HepG2 (cell line): ENCODE results near the gene BRCA2. TPM values are rescaled to one million over a fixed set of nuclear protein-coding genes. Genes with fewer than 3 reads are reported as not detected.

ENCODE experiments used
- ATAC-seq: fragments of 200-7000 bp; cut with Tn5 transposase; 3 replicates; pipeline ENCODE4 v1.9.1; 2020; ENCODE audit warnings: mild to moderate bottlenecking, moderate library complexity
- BruUV-seq: library from RNA; stranded (reverse); fragments of 400-500 nt; replicated peaks from 2 replicates; lab custom pipeline; 2021; lab: Mats Ljungman, UMichigan
- CTCF ChIA-PET: fragments of 300-600 bp; formaldehyde crosslinking; extraction: SDS; loops from one replicate; lab custom pipeline; 2021; ENCODE audit warnings: low total read pairs, inconsistent platforms, low intra/inter-chr PET ratio; lab: Yijun Ruan, JAX
- POLR2A ChIA-PET: fragments of 350-600 bp; sonication (Branson Sonifier 250); formaldehyde crosslinking; loops from one replicate; lab custom pipeline; 2020; ENCODE audit warnings: antibody characterized with exemption, inconsistent platforms; lab: Yijun Ruan, JAX
- DNase-seq: peaks from one replicate; pipeline ENCODE4 v3.0.0-alpha.2; 2015; ENCODE audit warnings: low spot score
- FAIRE-seq: peaks from 3 replicates; lab custom pipeline; 2011; peaks lifted over from hg19 to GRCh38; lab: Jason Lieb, UNC
- H2AFZ ChIP-seq: one replicate; pipeline ENCODE4 v1.6.1; 2011; ENCODE audit warnings: low read length, inconsistent platforms
- H3K27ac ChIP-seq: fragments of 300-600 bp; 3 replicates; pipeline ENCODE4 v1.8.0; 2011; ENCODE audit warnings: mixed run types, mild to moderate bottlenecking, mixed read lengths, low read length, inconsistent platforms; ENCODE audit not compliant: insufficient read depth; ENCODE audit errors: extremely low read length
- H3K27me3 ChIP-seq, 2 experiments: fragments of 200-600 bp in 1 of 2; 2 replicates in 1 of 2; 3 replicates in 1 of 2; pipeline versions ENCODE4 v1.6.0 to v1.8.0; 2011; ENCODE audit warnings: low read length in 2 of 2, mild to moderate bottlenecking in 2 of 2, moderate library complexity in 2 of 2, inconsistent platforms in 1 of 2; ENCODE audit not compliant: insufficient read depth in 2 of 2, control insufficient read depth in 1 of 2
- H3K36me3 ChIP-seq, 2 experiments: fragments of 200-600 bp in 1 of 2; replicated peaks in 1 of 2; 2 replicates in 1 of 2; 3 replicates in 1 of 2; pipeline versions ENCODE4 v1.5.1 to v1.8.0; 2011; ENCODE audit warnings: low read length in 2 of 2, inconsistent platforms in 1 of 2; ENCODE audit not compliant: insufficient read depth in 2 of 2, control insufficient read depth in 1 of 2
- H3K4me1 ChIP-seq: 2 replicates; pipeline ENCODE4 v1.5.1; 2012; ENCODE audit warnings: low read length, inconsistent platforms; ENCODE audit not compliant: insufficient read depth
- H3K4me2 ChIP-seq: 2 replicates; pipeline ENCODE4 v1.6.0; 2011; ENCODE audit warnings: low read depth, low read length, inconsistent platforms
- H3K4me3 ChIP-seq, 3 experiments: fragments of 200-600 bp in 1 of 3; sonication (generic), shearing (Covaris generic) in 1 of 3; replicated peaks in 1 of 3; 2 replicates each; pipeline ENCODE4 v1.5.1; 2011 to 2016; ENCODE audit warnings: low read length in 3 of 3, inconsistent platforms in 2 of 3, low read depth in 2 of 3, mild to moderate bottlenecking in 2 of 3, control low read depth in 1 of 3, mixed read lengths in 1 of 3; ENCODE audit not compliant: insufficient read depth in 1 of 3
- H3K79me2 ChIP-seq: one replicate; pipeline ENCODE4 v1.6.1; 2011; ENCODE audit warnings: low read length, inconsistent platforms; ENCODE audit not compliant: insufficient read depth
- H3K9ac ChIP-seq: 2 replicates; pipeline ENCODE4 v1.6.0; 2011; ENCODE audit warnings: mild to moderate bottlenecking, low read depth, low read length, inconsistent platforms; ENCODE audit not compliant: insufficient read depth
- H3K9me3 ChIP-seq: 2 replicates; pipeline ENCODE4 v1.5.1; 2012; ENCODE audit warnings: mild to moderate bottlenecking, low read length
- H4K20me1 ChIP-seq: 2 replicates; pipeline ENCODE4 v1.6.0; 2011; ENCODE audit warnings: inconsistent platforms, mild to moderate bottlenecking, low read length, moderate library complexity; ENCODE audit not compliant: insufficient read depth
- ASH2L ChIP-seq: fragments of 300-600, 200-600 bp; sonication (generic); IDR thresholded peaks from 2 replicates; pipeline ENCODE4 v1.7.0; 2017; ENCODE audit warnings: low read depth, mild to moderate bottlenecking, moderate library complexity, mixed read lengths, low read length; ENCODE audit not compliant: insufficient read length
- DNMT1 ChIP-seq: sonication (generic); formaldehyde crosslinking; IDR thresholded peaks from 2 replicates; pipeline ENCODE4 v1.5.1; 2020; ENCODE audit warnings: mild to moderate bottlenecking, missing genetic modification reagents
- EP300 ChIP-seq, 3 experiments: sonication (generic) in 1 of 3; formaldehyde crosslinking in 1 of 3; IDR thresholded peaks; 2 replicates each; pipeline versions ENCODE4 v1.5.1 to v1.6.1; 2011 to 2020; ENCODE audit warnings: low read depth in 2 of 3, low read length in 2 of 3, borderline replicate concordance in 1 of 3, improper control_type of control experiment in 1 of 3, mild to moderate bottlenecking in 1 of 3, missing genetic modification reagents in 1 of 3, moderate library complexity in 1 of 3
- KAT7 ChIP-seq: IDR thresholded peaks from 2 replicates; pipeline ENCODE4 v1.6.1; 2018; ENCODE audit warnings: borderline replicate concordance, missing compliant biosample characterization
- KMT2B ChIP-seq: IDR thresholded peaks from 2 replicates; pipeline ENCODE4 v1.6.1; 2016; ENCODE audit warnings: missing genetic modification reagents, missing compliant biosample characterization
- PAXIP1 ChIP-seq: sonication (generic); formaldehyde crosslinking; conservative IDR thresholded peaks from 2 replicates; pipeline ENCODE4 v1.4.0; 2020; ENCODE audit warnings: mild to moderate bottlenecking, missing genetic modification reagents, moderate library complexity
- PHF8 ChIP-seq: sonication (generic); formaldehyde crosslinking; IDR thresholded peaks from 2 replicates; pipeline ENCODE4 v1.5.0; 2020; ENCODE audit warnings: missing genetic modification reagents
- RELA ChIP-seq: sonication (generic); formaldehyde crosslinking; IDR thresholded peaks from 2 replicates; pipeline ENCODE4 v1.4.0; 2020; ENCODE audit warnings: missing genetic modification reagents
- TCF7 ChIP-seq: sonication (generic); IDR thresholded peaks from 2 replicates; pipeline ENCODE4 v1.6.1; 2016; ENCODE audit warnings: antibody characterized with exemption, low read depth
- ZNF703 ChIP-seq: sonication (generic); formaldehyde crosslinking; IDR thresholded peaks from 2 replicates; pipeline ENCODE4 v1.5.1; 2020; ENCODE audit warnings: missing genetic modification reagents, mild to moderate bottlenecking, moderate library complexity, borderline replicate concordance
- ZNF775 ChIP-seq: sonication (generic); formaldehyde crosslinking; IDR thresholded peaks from 2 replicates; pipeline ENCODE4 v1.4.0; 2020; ENCODE audit warnings: missing genetic modification reagents, mild to moderate bottlenecking, moderate library complexity, borderline replicate concordance
- WGBS: methylation state at CpG from one replicate; pipeline ENCODE4 v1.1.6; 2017; ENCODE audit warnings: low lambda C conversion rate; 5-methylcytosine and 5-hydroxymethylcytosine counted together
- in situ Hi-C: cut with HindIII; loops from 2 replicates; pipeline ENCODE4 v1.10.0; 2017; ENCODE audit warnings: low pct_unique_long_range_greater_than_20kb; ENCODE audit not compliant: extremely low pct_ligation_motif_present
- intact Hi-C: fragments of 100-400 bp; cut with micrococcal nuclease; formaldehyde crosslinking; loops from one replicate; pipeline ENCODE4 v1.10.0; 2022; ENCODE audit not compliant: unreplicated experiment
- polyA plus RNA-seq, 8 experiments: library from polyadenylated mRNA; depleted of rRNA in 3 of 8; stranded (reverse) in 7 of 8; unstranded in 1 of 8; fragments of >200 nt; fragmentation: Illumina TruSeq in 4 of 8; extraction: Trizol in 4 of 8; gene quantifications; 2 replicates each; pipeline versions ENCODE4 v1.2.1 to v1.2.3, GENCODE V29; 2011 to 2016; ENCODE audit warnings: low read depth in 4 of 8, missing spikeins in 1 of 8, mixed read lengths in 1 of 8; ENCODE audit not compliant: insufficient read depth in 1 of 8
- total RNA-seq, 5 experiments: library from RNA; depleted of rRNA; stranded (reverse); fragments of >200 nt; fragmentation: Illumina TruSeq; extraction: Trizol; gene quantifications; 2 replicates each; pipeline ENCODE4 v1.2.3, GENCODE V29; 2016; ENCODE audit warnings: low read depth in 1 of 5
- TF ChIP-seq, protein P1 (sequence below): IDR thresholded peaks from 2 replicates; pipeline ENCODE4 v1.6.1; 2016; ENCODE audit warnings: low read depth, control low read depth
- TF ChIP-seq, protein P2 (sequence below), 2 experiments: fragments of 450-650 bp in 1 of 2; sonication (generic) in 1 of 2; formaldehyde crosslinking; IDR thresholded peaks; 2 replicates each; pipeline versions ENCODE4 v1.5.0 to v1.8.0; 2020 to 2022; ENCODE audit warnings: mild to moderate bottlenecking in 1 of 2, missing genetic modification reagents in 1 of 2
- TF ChIP-seq, protein P3 (sequence below): sonication (generic); formaldehyde crosslinking; IDR thresholded peaks from 2 replicates; pipeline ENCODE4 v1.5.1; 2020; ENCODE audit warnings: missing genetic modification reagents, mild to moderate bottlenecking, borderline replicate concordance

BRCA2 gene
- total and polyA plus RNA-seq, 2 of the 13 experiments (the other 11 are each of a cell fraction or from before 2014, with no cell fraction given), result 3.1 to 24.6 TPM

DNA sequence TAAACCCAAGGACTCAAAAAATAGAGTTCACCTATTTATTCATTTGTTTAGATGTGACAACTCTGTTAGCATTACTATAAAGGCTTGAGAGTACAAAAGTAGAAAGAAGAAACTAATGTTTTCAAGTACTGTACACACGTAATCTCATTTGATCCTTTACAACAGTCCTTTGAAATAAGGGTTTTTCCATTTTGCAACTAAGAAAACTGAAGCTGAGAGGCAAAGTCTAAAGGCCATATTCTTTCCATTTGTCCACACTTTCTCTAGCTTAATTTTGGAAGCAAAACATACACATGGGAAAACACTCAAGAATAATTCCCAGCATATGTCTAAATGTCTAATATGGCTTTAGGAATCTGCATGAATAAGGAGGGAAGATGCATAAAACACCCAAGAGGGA is 34.2 kb upstream of the BRCA2 start:
- ChIA-PET POLR2A (interaction anchor here (1.3 to 1.4 kb wide), 2 partner anchors 25 to 26 kb away, joined by 4 read pairs; no protein-coding TSS in a partner anchor), CTCF (no interaction called here)
- in situ Hi-C loops (no loop called here), intact Hi-C loops (no loop called here)
- H3K27me3 ChIP-seq, result no peaks in the 10 kb centered on the region
- H4K20me1 ChIP-seq, result no peaks in the 10 kb centered on the region
- no peaks in the 10 kb centered on the region for H3K9me3 ChIP-seq
- no TSS peak for BruUV-seq
- peak overlapping the region; percentile 33 for H3K27ac ChIP-seq
- no peak overlapping the region for H3K4me3 ChIP-seq
- H3K4me2 ChIP-seq, result no peak overlapping the region
- no peak for TF ChIP-seq RELA
- TF ChIP-seq PAXIP1 (CRISPR knock-in tag), result peak; percentile 44; the same call in 1 of the 2 replicates
- TF ChIP-seq KMT2B (CRISPR knock-in tag), result no peak
- TF ChIP-seq ZNF775 (CRISPR knock-in tag), result no peak
- TF ChIP-seq DNMT1 (CRISPR knock-in tag), result no peak
- TF ChIP-seq ASH2L, result peak; percentile 21
- no peak for TF ChIP-seq PHF8 (CRISPR knock-in tag)
- TF ChIP-seq, protein P1, sequence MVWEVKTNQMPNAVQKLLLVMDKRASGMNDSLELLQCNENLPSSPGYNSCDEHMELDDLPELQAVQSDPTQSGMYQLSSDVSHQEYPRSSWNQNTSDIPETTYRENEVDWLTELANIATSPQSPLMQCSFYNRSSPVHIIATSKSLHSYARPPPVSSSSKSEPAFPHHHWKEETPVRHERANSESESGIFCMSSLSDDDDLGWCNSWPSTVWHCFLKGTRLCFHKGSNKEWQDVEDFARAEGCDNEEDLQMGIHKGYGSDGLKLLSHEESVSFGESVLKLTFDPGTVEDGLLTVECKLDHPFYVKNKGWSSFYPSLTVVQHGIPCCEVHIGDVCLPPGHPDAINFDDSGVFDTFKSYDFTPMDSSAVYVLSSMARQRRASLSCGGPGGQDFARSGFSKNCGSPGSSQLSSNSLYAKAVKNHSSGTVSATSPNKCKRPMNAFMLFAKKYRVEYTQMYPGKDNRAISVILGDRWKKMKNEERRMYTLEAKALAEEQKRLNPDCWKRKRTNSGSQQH (CRISPR knock-in tag), result no peak
- TF ChIP-seq EP300 (IDR thresholded peaks at IDR 0.05; ENCODE audit: low read depth in 2 of 2, low read length in 2 of 2), result 0 out of 4 replicates have a peak, but pooled peaks of 1 of the 2 experiments have one; percentile 13
- no peak for TF ChIP-seq EP300 (CRISPR knock-in tag; IDR thresholded peaks at IDR 0.05; ENCODE audit: borderline replicate concordance)
- TF ChIP-seq ZNF703 (CRISPR knock-in tag), result no peak
- TF ChIP-seq TCF7, result 0 out of 2 replicates have a peak, but pooled peaks have one; percentile 10
- TF ChIP-seq, protein P2, sequence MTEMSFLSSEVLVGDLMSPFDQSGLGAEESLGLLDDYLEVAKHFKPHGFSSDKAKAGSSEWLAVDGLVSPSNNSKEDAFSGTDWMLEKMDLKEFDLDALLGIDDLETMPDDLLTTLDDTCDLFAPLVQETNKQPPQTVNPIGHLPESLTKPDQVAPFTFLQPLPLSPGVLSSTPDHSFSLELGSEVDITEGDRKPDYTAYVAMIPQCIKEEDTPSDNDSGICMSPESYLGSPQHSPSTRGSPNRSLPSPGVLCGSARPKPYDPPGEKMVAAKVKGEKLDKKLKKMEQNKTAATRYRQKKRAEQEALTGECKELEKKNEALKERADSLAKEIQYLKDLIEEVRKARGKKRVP (CRISPR knock-in tag; IDR thresholded peaks at IDR 0.05), result no peak
- TF ChIP-seq KAT7 (CRISPR knock-in tag), result no peak
- TF ChIP-seq, protein P3, sequence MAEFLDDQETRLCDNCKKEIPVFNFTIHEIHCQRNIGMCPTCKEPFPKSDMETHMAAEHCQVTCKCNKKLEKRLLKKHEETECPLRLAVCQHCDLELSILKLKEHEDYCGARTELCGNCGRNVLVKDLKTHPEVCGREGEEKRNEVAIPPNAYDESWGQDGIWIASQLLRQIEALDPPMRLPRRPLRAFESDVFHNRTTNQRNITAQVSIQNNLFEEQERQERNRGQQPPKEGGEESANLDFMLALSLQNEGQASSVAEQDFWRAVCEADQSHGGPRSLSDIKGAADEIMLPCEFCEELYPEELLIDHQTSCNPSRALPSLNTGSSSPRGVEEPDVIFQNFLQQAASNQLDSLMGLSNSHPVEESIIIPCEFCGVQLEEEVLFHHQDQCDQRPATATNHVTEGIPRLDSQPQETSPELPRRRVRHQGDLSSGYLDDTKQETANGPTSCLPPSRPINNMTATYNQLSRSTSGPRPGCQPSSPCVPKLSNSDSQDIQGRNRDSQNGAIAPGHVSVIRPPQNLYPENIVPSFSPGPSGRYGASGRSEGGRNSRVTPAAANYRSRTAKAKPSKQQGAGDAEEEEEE, result no peak
- ATAC-seq (no peak), DNase-seq (no peak), FAIRE-seq (no peak)
- peaks cover 54% of the 10 kb centered on the region for H3K4me1 ChIP-seq
- H3K79me2 ChIP-seq, result no peaks in the 10 kb centered on the region
- H3K9ac ChIP-seq, result no peak overlapping the region
- H2AFZ ChIP-seq, result no peak overlapping the region
- 67% methylated on average over 1 of the region's 1 CpG for WGBS
- peaks cover 2 to 24% of the 10 kb centered on the region in 2 experiments; a peak in 3 of 5 replicates for H3K36me3 ChIP-seq
